IPS-15b (cell line): ENCODE measurements around the gene TLCD5.

Experiments
- H3K27me3 ChIP-seq: one replicate; pipeline ENCODE4 v1.6.1; 2013; ENCODE audit warnings: low read length; ENCODE audit not compliant: control insufficient read depth, insufficient read depth
- H3K36me3 ChIP-seq: one replicate; pipeline ENCODE4 v1.6.1; 2013; ENCODE audit warnings: low read length; ENCODE audit not compliant: control insufficient read depth, insufficient read depth
- H3K4me1 ChIP-seq: one replicate; pipeline ENCODE4 v1.6.1; 2013; ENCODE audit warnings: mild to moderate bottlenecking, low read length; ENCODE audit not compliant: control insufficient read depth, insufficient read depth
- H3K4me3 ChIP-seq: one replicate; pipeline ENCODE4 v1.5.1; 2013; ENCODE audit warnings: low read depth, low read length
- H3K9ac ChIP-seq: one replicate; pipeline ENCODE4 v1.6.1; 2013; ENCODE audit warnings: low read depth, mild to moderate bottlenecking, low read length
- H3K9me3 ChIP-seq: one replicate; pipeline ENCODE4 v1.6.1; 2013; ENCODE audit warnings: mild to moderate bottlenecking, low read length; ENCODE audit not compliant: control insufficient read depth, insufficient read depth

TLCD5 gene

GRCh38 chr11:120342678-120343077 is 17.6 kb downstream of the TLCD5 start:
- Histone ChIP-seq H3K4me1 (peaks cover 12% of the 10 kb centered on the region), H3K27me3 (no peaks in the 10 kb centered on the region)

GRCh38 chr11:120343429-120343828 is 18.3 kb downstream of the TLCD5 start:
- Histone ChIP-seq H3K9me3 (no peaks in the 10 kb centered on the region), H3K36me3 (no peaks in the 10 kb centered on the region), H3K27me3 (no peaks in the 10 kb centered on the region), H3K9ac (no peak overlapping the region), H3K4me1 (peaks cover 9% of the 10 kb centered on the region), H3K4me3 (no peak overlapping the region)

More at GRCh38 chr11:120342678-120343077, 17.6 kb downstream of the TLCD5 start:
- Histone ChIP-seq H3K4me3 (no peak overlapping the region), H3K36me3 (no peaks in the 10 kb centered on the region), H3K9ac (no peak overlapping the region), H3K9me3 (no peaks in the 10 kb centered on the region)

GRCh38 chr11:120344302-120345004 is 19.4 kb downstream of the TLCD5 start:
- Histone ChIP-seq H3K9ac (no peak overlapping the region), H3K4me3 (no peak overlapping the region), H3K36me3 (no peaks in the 10 kb centered on the region), H3K4me1 (peaks cover 4% of the 10 kb centered on the region), H3K27me3 (no peaks in the 10 kb centered on the region), H3K9me3 (no peaks in the 10 kb centered on the region)

- H3K4me1 ChIP-seq: peaks cover 4% of the 10 kb centered on the region
- H3K9ac ChIP-seq: no peak overlapping the region
- no peak overlapping the region for H3K4me3 ChIP-seq
- no peaks in the 10 kb centered on the region for H3K9me3 ChIP-seq
- no peaks in the 10 kb centered on the region for H3K36me3 ChIP-seq
- H3K27me3 ChIP-seq: no peaks in the 10 kb centered on the region
Measured at GRCh38 chr11:120346233-120346632, 21.1 kb downstream of the TLCD5 start.

GRCh38 chr11:120350637-120351036 is 25.5 kb downstream of the TLCD5 start:
- H3K9ac ChIP-seq: no peak overlapping the region
- no peak overlapping the region for H3K4me3 ChIP-seq
- no peaks in the 10 kb centered on the region for H3K4me1 ChIP-seq
- H3K9me3 ChIP-seq: no peaks in the 10 kb centered on the region
- H3K36me3 ChIP-seq: no peaks in the 10 kb centered on the region
- H3K27me3 ChIP-seq: no peaks in the 10 kb centered on the region

- no peaks in the 10 kb centered on the region for H3K27me3 ChIP-seq
- no peaks in the 10 kb centered on the region for H3K36me3 ChIP-seq
- H3K4me3 ChIP-seq: no peak overlapping the region
- no peaks in the 10 kb centered on the region for H3K4me1 ChIP-seq
- no peaks in the 10 kb centered on the region for H3K9me3 ChIP-seq
- H3K9ac ChIP-seq: no peak overlapping the region
Measured at GRCh38 chr11:120352405-120352804, 27.3 kb downstream of the TLCD5 start.

GRCh38 chr11:120354068-120354467 is 29.0 kb downstream of the TLCD5 start:
- Histone ChIP-seq H3K4me1 (no peaks in the 10 kb centered on the region), H3K9me3 (no peaks in the 10 kb centered on the region), H3K4me3 (no peak overlapping the region), H3K9ac (no peak overlapping the region), H3K27me3 (no peaks in the 10 kb centered on the region), H3K36me3 (no peaks in the 10 kb centered on the region)

GRCh38 chr11:120354779-120355178 is 29.7 kb downstream of the TLCD5 start:
- Histone ChIP-seq H3K4me3 (no peak overlapping the region), H3K4me1 (no peaks in the 10 kb centered on the region), H3K9ac (no peak overlapping the region), H3K36me3 (no peaks in the 10 kb centered on the region), H3K9me3 (no peaks in the 10 kb centered on the region), H3K27me3 (no peaks in the 10 kb centered on the region)

- H3K9me3 ChIP-seq: peaks cover 4% of the 10 kb centered on the region
- H3K4me3 ChIP-seq: no peak overlapping the region
- no peaks in the 10 kb centered on the region for H3K27me3 ChIP-seq
- H3K36me3 ChIP-seq: no peaks in the 10 kb centered on the region
- H3K9ac ChIP-seq: no peak overlapping the region
- no peaks in the 10 kb centered on the region for H3K4me1 ChIP-seq
Measured at GRCh38 chr11:120357620-120358019, 32.5 kb downstream of the TLCD5 start.

GRCh38 chr11:120358729-120359128 is 33.6 kb downstream of the TLCD5 start:
- H3K27me3 ChIP-seq: no peaks in the 10 kb centered on the region

GRCh38 chr11:120363436-120363835 is 38.3 kb downstream of the TLCD5 start:
- no peak overlapping the region for H3K4me3 ChIP-seq
- no peaks in the 10 kb centered on the region for H3K4me1 ChIP-seq
- H3K9me3 ChIP-seq: peaks cover 4% of the 10 kb centered on the region
- no peaks in the 10 kb centered on the region for H3K27me3 ChIP-seq
- H3K9ac ChIP-seq: no peak overlapping the region
- H3K36me3 ChIP-seq: no peaks in the 10 kb centered on the region

More at GRCh38 chr11:120358729-120359128, 33.6 kb downstream of the TLCD5 start:
- H3K9me3 ChIP-seq: peaks cover 4% of the 10 kb centered on the region
- no peak overlapping the region for H3K9ac ChIP-seq
- no peak overlapping the region for H3K4me3 ChIP-seq
- no peaks in the 10 kb centered on the region for H3K4me1 ChIP-seq
- H3K36me3 ChIP-seq: no peaks in the 10 kb centered on the region

GRCh38 chr11:120365512-120365911 is 40.4 kb downstream of the TLCD5 start:
- H3K4me1 ChIP-seq: no peaks in the 10 kb centered on the region
- H3K9me3 ChIP-seq: peaks cover 4% of the 10 kb centered on the region
- no peak overlapping the region for H3K9ac ChIP-seq
- H3K4me3 ChIP-seq: no peak overlapping the region
- no peaks in the 10 kb centered on the region for H3K27me3 ChIP-seq
- H3K36me3 ChIP-seq: no peaks in the 10 kb centered on the region
